OCI-M1 (cell line): ENCODE measurements around the gene PYGB.
A peak's percentile ranks its signal among the peaks of the same experiment; 100 is the strongest.

Source experiments
- DNase-seq: peaks from one replicate; lab custom pipeline; 2025; lab: John Stamatoyannopoulos, UW

Gene PYGB

GRCh38 chr20:25216199-25216945 is 31.5 kb upstream of the PYGB start:
- no peak for DNase-seq

DNA sequence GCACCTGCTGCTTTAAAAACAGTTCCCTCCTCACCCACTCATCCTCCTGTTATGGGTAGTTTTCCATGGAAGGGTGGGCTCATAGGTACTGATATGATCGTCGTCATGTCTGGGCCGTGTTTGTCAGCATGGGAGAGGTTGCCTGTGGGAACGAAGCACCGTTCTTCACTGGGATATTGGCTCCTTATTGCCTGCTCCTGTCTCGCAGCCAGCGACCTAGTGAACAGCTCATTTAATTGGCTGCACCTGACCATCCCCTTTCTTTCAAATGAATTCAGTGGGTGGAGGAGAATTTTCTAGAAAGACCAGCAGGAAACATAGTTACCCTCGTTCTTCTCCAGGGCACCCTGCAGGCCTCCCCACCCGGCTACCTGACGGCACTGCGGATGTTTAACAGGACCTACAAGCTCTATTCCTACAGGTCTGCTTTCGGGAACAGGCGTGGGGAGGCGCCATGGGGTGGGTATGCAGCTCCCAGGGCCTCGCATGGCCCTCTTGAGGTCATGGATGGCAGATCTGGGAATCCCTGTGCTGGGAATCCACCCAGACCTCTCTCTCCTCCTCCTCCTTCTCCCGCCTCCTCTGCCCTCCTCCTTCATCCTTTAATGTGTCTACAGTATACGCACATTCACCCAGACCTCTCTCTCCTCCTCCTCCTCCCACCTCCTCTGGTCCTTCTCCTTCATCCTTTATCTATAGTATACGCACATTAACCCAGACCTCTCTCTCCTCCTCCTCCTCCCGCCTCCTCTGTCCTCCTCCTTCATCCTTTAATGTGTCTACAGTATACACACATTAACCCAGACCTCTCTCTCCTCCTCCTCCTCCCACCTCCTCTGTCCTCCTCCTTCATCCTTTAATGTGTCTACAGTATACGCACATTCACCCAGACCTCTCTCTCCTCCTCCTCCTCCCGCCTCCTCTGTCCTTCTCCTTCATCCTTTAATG is 30.4 kb upstream of the PYGB start:
- DNase-seq = no peak

GRCh38 chr20:25218109-25218486 is 29.8 kb upstream of the PYGB start:
- no peak for DNase-seq

DNA sequence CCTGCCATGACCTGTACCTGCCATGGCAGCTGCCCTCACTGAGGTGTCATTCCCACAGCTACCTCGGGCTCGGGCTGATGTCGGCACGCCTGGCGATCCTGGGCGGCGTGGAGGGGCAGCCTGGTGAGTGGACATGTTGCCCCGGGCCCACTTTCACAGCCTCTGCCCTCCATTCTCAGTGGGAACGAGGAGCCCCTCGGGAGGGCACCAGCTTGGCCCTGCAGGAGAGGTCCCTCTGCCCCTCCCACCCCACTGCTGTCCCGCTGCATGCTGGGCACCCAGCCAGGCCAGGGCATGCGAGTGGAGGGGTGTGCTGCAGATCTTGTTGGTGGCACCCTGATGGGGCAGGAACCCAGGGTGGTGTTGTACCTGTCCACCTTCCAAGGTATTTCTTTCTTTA is 29.4 kb upstream of the PYGB start:
- DNase-seq = no peak

DNA sequence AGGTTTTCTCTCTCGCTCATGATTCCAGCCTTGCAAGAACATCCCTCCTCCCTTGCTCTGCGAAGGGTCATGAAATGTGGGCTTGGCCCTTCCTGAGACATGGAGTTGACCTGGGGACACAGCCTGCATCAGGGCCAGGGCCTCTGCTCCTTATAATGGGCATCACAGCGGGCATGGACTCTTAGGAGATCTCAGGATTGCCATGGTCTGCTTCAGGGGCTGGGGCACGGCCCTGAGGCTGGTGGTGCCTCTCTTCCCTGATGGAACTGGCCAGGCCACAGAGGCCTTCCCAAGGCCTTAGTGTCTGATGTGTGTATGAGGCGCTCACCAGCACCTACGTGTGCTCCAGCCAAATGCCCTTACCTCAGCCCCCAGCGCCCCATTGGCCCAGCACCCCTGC is 28.5 kb upstream of the PYGB start:
- no peak for DNase-seq

DNA sequence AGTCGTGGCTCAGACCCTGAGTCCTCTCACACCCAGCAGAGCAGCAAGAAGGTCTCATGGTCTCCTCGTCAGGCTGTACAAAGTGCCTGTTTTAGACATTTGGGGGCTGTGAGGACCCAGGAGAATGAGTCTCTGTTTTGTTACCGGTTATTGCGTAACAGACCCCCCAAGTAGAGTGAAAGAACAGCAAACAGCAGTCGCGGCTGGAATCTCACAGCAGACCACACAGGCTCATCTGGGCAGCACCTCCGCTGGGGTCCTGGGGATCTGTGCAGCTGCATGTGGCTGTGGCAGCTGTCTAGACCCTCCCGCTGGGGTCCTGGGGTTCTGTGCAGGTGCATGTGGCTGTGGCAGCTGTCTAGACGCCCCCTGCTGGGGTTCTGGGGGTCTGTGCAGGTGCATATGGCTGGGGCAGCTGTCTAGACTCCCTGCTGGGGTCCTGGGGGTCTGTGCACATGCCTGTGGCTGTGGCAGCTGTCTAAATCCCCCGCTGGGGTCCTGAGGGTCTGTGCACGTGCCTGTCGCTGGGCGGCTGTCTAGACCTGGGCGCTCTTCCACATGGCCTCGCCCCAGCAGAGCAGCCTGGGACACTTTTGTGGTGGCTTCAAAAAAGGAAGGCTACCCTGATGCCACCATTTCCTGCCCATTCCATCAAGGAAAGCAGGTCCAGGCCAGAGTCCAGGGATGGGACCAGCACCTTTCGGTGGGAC is 27.7 kb upstream of the PYGB start:
- DNase-seq = no peak

DNA sequence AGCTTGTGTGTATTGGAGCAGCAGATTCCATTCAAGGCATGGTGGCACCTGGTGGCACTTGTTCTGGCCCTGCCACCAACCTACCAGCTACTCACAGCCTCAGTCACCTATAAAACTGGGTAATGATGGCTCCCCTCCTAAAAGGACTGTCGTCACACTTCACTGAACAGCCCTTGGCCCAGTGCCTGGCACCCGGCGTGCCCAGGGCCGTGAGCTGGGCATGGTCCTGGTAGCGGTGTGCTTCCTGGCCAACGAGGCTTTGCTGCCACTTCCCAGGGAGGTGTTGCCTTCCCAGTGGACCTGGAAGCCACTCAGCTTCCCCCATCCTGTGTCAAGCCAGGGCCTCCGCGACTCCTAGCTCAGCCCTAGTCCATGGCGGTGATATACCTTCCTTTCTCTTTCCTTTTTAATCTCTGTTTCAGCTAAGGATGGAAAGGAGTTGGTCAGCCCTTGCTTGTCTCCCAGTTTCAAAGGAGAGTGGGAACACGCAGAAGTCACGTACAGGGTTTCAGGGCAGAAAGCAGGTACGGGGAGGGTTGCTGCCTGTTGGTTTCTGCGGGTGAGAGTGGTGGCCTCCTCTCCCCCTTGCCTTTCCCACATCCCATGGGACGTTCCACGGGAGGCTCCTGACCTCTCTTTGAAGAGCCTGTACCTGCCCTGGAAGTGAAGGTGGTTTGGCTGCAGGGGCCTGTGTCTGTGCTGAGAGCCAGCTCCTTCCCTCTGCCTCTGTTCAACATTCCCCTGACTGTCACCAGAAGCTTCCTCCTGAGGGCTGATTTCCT is 26.9 kb upstream of the PYGB start:
- no peak for DNase-seq

DNA sequence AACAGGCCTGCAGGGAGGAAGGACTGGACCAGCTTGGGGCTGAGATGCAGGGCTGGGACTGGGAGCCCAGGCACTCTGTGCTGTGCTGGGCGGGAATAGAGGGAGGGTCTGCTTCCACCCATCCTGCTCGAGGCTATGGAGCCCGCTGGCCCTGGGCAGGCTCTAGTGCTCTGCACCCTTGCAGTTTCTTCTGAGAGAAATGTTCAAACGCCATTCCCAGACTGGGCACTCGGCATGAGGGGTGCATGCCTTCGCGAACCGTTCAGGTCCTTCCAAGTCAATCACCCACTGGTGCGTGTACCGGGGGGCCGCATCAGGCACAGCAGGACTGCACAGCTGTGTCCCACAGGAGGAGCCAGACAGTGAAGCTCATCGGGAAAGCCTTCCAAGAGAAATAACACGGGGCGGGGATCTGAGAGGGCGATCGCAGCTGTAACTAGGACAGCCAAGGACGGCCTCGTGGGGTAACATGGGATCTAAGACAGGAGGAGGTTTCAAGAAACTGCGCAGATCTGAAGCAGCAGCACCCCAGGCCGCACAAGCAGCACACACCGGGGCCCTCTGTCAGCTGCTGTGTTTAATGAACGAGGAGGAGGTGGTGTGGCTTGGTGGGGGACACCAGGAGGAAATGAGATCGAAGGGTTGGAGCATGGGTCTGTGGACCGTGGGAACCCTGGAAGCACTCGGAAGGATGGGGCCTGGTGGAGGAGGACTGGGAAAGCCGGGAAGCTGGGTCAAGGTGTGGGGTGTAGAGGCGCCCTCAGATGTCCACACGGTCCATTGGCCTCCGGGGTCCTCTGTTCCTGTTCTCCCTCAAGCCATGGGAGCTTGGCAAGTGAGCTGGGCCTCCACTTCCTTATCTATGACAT is 26.1 kb upstream of the PYGB start:
- DNase-seq = no peak

GRCh38 chr20:25222461-25223178 is 25.3 kb upstream of the PYGB start:
- no peak for DNase-seq

DNA sequence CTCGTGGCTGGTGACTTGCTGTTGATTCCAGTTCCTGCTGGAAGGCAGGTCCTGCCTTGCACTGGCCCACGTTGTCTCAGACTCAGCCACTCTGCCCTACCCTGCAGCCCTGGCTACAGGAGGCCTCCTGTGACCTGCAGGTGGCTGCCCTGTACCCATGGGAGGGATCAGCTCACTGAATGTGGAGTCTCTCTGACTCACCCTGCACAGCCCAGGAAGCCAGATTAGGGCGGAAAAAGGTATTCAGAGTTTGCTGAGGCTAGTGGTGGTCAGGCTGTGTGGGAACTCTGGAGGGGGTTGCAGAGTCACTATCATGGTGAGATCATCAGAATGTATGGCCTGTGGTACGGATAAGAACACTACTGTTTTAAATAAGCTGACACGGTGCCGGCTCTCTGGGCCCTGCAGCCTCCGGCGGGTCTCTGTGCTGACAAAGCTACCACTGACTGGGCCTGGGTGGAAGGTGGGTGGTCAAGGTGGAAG is 24.7 kb upstream of the PYGB start:
- DNase-seq = peak; percentile 85

DNA sequence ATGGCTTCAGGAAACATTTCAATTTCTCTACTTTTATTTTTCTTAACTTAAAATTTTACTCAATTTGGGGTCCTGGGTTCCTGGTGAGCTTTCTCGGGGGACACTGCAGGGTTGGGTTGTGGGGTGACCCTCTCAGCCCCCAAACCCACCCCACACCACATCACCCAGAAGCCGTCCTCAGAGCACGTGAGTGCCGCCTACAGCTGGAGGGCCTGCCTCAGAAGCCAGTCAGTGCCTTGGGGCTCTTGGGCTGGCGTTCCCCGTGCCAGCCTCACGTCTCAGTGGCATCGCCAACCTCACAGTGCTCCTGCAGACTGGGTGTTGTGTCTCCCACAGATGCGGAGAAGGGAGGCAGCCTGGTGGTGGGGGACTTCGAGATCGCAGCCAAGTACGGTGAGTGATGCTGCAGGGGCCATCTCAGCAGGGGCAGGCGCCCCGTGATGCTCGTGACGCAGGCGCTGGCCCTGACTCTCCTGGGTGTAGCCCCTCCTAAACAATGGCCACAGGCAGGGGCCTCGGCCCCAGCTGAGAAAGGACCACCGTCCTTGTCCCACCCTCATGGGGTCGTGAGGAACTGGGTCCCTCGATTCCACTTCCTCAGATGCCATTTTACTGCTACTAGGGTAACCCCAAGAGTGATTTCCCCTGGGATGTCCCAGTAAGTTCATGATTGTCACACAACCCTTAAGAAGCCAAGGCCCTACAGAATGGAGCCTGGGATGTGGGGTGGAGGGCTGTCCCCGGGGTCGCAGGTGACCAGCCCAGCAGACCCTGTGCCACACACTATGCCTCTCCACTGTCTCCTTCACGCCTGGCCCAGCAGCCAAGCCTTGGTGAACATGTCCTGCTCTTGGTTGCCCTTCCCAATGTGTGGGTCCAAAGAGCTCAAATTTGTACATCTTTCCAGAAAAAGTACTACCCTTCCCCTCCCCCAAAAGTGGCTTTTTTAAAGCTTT is 23.8 kb upstream of the PYGB start:
- no peak for DNase-seq

GRCh38 chr20:25224941-25225340 is 22.9 kb upstream of the PYGB start:
- DNase-seq = no peak

GRCh38 chr20:25225642-25226432 is 22.0 kb upstream of the PYGB start:
- no peak for DNase-seq

DNA sequence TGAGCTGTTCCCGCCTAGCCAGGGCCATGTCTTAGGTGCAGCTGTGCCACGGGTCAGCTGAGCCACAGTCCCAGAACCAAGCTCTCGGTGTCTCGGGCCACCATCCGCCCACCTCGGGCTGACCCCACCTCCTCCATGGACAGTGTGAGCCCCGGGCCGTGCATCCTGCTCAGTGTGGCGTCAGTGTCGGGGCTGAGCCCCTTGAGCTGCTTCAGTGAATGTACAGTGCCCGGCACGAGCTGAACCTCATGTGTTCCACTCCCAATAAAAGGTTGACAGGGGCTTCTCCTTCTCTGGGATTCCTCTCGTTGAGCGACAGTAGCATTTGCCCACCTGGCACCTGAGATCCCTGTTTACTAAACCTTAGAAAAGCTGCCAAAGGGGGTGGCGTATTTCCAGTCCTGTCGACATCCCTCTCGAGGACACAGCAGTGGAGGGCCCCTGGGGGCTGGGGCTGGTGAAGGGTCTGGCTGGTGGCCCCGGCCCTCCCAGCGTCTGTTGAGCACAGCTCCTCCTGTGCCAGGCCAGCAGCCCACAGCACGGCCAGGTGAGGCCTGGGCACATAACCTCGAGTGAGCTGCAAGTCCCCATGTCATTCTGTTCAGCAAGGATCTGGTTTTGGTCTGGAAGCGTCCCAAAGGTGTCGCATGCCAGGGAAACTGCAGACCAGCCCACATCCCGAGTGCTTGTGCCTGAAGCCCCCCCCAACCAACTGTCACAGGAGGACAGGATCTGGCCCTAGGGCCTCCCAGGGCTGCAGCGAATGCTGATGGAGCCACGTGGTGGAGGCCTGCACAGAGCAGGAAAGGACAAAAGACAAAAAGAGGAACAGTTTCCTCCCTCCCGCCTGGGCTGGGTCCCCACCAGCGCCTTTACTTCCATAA is 21.2 kb upstream of the PYGB start:
- DNase-seq = no peak

- peak; percentile 39 for DNase-seq
Observed at GRCh38 chr20:25227317-25227831, 20.5 kb upstream of the PYGB start.

DNA sequence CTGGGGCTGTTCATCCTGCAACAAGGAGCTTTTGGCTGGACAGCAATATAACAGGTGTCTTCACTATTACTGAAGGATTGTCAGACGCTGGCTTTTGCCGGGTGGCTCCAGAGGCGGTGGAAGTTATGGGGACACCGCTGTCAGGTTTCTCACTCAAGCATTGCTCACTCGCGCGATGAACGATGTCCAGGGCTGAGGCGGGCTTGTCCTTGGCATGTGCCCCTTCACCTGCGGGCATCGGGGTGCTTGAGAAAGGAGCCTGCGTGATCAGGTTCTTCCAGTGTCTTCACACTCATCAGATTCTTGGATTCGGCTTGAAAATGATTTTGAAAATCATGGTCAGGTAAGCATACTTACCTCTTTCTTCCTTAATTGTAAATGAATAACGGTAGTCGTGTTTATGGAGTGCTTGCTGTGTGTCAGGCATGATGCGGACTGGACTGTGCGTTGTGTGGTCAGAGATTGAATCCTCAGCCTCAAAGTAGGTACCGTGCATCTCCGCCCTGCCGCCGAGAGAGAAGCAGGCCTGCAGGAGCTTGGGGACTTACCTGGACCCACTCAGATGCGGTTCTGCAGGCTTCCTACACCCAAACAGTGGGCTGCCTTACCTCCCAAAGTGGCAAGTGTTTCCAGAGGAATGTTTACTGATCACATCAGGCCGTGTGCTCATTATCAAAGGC is 18.3 kb upstream of the PYGB start:
- DNase-seq = no peak
